Measurements from ENCODE around the gene CNP.

DNA sequence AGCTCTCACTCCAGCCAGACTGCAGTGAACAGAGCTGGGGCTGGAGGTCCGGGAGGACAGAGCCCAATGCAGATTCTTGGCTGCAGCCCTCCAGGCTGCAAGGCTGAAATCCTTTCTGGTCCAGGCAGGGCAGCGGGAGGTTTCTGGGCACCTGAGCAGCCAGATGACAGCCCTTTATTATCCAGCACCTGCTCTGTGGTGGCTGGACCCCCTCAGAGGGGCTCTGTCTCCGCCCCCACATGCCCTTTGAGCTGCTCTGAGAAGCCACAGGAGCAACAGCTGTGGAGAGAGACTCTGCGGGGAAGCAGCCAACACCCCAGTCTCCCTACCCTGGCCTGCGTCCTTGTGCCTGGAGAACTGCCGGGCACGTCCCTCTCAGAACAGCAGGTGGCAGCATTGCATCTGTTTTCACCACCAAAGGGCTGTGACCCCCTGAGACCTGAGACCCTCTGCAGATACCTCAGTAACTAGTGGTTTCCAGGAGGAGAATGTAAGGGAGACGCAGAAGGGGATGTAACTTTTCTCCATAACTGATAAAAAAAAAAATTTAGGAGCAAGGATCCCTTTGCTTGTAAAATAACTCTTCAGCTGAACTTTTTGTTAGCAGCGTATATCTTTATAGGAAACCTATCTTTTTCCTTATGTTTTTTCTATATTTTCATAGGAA lies 3.7 kb upstream of the CNP start:
- TF ChIP-seq POLR2AphosphoS5 (IDR thresholded peaks at IDR 0.05; ENCODE audit: low read depth, low read length) (no peak), POLR2A (IDR thresholded peaks at IDR 0.05; ENCODE audit: low read depth, low read length) (no peak)

All from GM12892 (cell line).